Stimulated activated CD4-positive, alpha-beta T cell treated with anti-CD3 and anti-CD28 coated beads, Interleukin-15, amount 100 ng/mL, for 24 hours (primary cell): ENCODE data around the gene CST1.

ENCODE experiments used
- DNase-seq: peaks from one replicate; pipeline ENCODE4 v3.0.0-alpha.2; 2020

CST1 gene

DNA sequence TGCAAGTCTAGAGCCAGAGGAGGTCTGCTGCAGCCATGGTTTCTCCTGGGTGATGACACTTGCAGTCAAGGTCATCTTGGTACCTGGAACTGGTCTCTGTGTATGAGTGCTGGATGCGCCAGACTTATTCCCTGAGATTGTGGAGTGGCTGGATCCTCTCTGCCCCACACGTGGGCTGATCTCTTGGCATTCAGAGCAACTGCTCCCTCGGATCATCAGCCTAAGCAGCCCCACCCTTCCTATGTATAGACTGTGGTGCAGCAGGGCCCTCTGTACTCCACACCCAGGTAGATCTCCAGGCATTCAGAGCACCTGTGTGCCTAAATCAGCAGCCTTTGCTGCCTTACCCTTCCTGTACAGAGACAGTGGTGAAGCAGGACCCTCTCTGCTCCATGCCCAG, 49.8 kb downstream of the CST1 start:
- DNase-seq = no peak

DNA sequence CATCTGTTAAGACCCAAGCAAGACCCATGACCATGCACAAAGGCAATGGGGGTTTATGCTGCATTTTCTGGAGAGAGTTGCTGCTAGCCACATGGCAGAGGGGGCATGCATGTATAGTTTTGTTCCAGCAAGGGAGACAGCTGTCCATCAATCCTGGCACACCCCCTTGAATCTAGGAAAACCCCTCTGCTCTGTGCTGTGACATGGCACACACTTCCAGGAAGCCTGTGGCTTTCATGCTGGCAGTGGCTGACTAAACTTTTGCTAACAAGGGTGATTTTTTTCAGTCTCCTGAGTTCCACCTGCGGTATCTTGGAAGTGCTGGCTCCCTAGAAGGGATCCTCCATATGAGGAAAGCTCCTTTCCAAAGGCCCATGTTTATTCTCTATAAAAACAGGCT, 52.8 kb downstream of the CST1 start:
- DNase-seq = no peak
